Left ventricle myocardium inferior (tissue), 1 donor: ENCODE measurements around the gene POLDIP2. TPM values are rescaled to one million over a fixed set of nuclear protein-coding genes. Genes with fewer than 3 reads are reported as not detected.
A peak's percentile ranks its signal among the peaks of the same experiment; 100 is the strongest.

Source experiments
- DNase-seq: peaks from one replicate; pipeline ENCODE4 v3.0.0-alpha.2; 2020
- H3K27ac ChIP-seq: fragments of 200-600 bp; replicated peaks from 2 replicates; pipeline ENCODE4 v1.8.0; 2021
- H3K27me3 ChIP-seq: fragments of 200-600 bp; 2 replicates; pipeline ENCODE4 v1.8.0; 2021; ENCODE audit warnings: low read depth
- H3K36me3 ChIP-seq: fragments of 200-600 bp; 2 replicates; pipeline ENCODE4 v1.8.0; 2021
- H3K4me1 ChIP-seq: fragments of 200-600 bp; 2 replicates; pipeline ENCODE4 v1.8.0; 2021
- H3K4me3 ChIP-seq: fragments of 200-600 bp; 2 replicates; pipeline ENCODE4 v1.8.0; 2021; ENCODE audit warnings: mild to moderate bottlenecking, moderate library complexity
- H3K9me3 ChIP-seq: fragments of 200-600 bp; replicated peaks from 2 replicates; pipeline ENCODE4 v1.8.0; 2021
- intact Hi-C: fragments of 100-400 bp; cut with micrococcal nuclease; formaldehyde crosslinking; loops from one replicate; pipeline ENCODE4 v1.11.0; 2022
- total RNA-seq: library from RNA; stranded (reverse); fragmentation: NEBNext Ultra II Directional; extraction: Animal tissue kit (Norgen Biotek cat#: 25700); gene quantifications from one replicate; pipeline ENCODE4 v1.2.1, GENCODE V29; 2021
- TF ChIP-seq, protein P1 (sequence below): fragments of 200-600 bp; IDR thresholded peaks from 2 replicates; pipeline ENCODE4 v1.8.0; 2021; ENCODE audit warnings: antibody characterized with exemption, mild to moderate bottlenecking, borderline replicate concordance
- donor health status: DM: no; HTN: yes; CAD: no; lungs with severe emphysema.

POLDIP2 gene
- total RNA-seq, 1 donor from 2014 or later, result 154 TPM

DNA sequence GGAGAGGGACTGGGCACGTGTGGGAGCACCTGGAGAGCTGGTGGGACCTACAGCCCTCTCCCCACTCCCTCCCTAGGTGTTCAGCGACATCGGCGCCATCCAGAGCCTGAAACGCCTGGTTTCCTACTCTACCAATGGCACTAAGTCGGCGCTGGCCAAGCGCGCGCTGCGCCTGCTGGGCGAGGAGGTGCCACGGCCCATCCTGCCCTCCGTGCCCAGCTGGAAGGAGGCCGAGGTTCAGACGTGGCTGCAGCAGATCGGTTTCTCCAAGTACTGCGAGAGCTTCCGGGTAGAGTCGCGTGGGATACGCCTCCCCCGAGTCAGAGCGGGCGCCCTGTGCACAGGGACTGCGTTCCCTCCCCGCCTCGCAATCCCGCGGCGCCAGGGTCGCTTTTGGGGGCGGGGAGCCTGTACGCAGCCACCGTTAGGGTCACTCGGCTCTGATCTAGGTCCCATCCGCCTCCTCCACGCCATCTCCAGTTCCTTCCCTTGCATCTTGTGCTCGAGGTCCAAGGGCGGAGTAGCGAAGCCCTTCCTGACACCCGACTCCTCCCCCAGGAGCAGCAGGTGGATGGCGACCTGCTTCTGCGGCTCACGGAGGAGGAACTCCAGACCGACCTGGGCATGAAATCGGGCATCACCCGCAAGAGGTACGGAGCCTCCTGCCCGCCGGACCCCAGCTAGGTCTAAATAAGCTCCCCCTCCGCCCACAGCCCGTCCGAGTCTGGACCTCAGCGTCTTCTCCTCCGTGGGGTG, 27.1 kb upstream of the POLDIP2 start:
- H3K27ac ChIP-seq, result no peak overlapping the region
- intact Hi-C loops, result no loop called here
- peak; percentile 49 for DNase-seq
- no peaks in the 10 kb centered on the region for H3K27me3 ChIP-seq
- H3K9me3 ChIP-seq, result no peaks in the 10 kb centered on the region
- TF ChIP-seq, protein P1, sequence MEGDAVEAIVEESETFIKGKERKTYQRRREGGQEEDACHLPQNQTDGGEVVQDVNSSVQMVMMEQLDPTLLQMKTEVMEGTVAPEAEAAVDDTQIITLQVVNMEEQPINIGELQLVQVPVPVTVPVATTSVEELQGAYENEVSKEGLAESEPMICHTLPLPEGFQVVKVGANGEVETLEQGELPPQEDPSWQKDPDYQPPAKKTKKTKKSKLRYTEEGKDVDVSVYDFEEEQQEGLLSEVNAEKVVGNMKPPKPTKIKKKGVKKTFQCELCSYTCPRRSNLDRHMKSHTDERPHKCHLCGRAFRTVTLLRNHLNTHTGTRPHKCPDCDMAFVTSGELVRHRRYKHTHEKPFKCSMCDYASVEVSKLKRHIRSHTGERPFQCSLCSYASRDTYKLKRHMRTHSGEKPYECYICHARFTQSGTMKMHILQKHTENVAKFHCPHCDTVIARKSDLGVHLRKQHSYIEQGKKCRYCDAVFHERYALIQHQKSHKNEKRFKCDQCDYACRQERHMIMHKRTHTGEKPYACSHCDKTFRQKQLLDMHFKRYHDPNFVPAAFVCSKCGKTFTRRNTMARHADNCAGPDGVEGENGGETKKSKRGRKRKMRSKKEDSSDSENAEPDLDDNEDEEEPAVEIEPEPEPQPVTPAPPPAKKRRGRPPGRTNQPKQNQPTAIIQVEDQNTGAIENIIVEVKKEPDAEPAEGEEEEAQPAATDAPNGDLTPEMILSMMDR, result no peak
- H3K4me1 ChIP-seq, result peaks cover 26% of the 10 kb centered on the region
- peak overlapping the region; percentile 67 for H3K4me3 ChIP-seq
- peaks cover 22% of the 10 kb centered on the region for H3K36me3 ChIP-seq

DNA sequence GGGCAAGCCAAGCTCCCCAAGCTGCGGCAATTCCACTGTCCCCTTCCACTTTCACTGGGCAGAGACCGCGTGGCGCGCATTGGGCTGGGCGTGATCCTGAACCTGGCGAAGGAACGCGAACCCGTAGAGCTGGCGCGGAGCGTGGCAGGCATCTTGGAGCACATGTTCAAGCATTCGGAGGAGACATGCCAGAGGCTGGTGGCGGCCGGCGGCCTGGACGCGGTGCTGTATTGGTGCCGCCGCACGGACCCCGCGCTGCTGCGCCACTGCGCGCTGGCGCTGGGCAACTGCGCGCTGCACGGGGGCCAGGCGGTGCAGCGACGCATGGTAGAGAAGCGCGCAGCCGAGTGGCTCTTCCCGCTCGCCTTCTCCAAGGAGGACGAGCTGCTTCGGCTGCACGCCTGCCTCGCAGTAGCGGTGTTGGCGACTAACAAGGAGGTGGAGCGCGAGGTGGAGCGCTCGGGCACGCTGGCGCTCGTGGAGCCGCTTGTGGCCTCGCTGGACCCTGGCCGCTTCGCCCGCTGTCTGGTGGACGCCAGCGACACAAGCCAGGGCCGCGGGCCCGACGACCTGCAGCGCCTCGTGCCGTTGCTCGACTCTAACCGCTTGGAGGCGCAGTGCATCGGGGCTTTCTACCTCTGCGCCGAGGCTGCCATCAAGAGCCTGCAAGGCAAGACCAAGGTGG, 24.0 kb upstream of the POLDIP2 start:
- no peaks in the 10 kb centered on the region for H3K27me3 ChIP-seq
- DNase-seq, result no peak
- intact Hi-C loops, result no loop called here
- H3K36me3 ChIP-seq, result no peaks in the 10 kb centered on the region
- no peaks in the 10 kb centered on the region for H3K9me3 ChIP-seq
- TF ChIP-seq, protein P1, result peak; percentile 16
- peak overlapping the region; percentile 52 for H3K4me3 ChIP-seq
- no peak overlapping the region for H3K27ac ChIP-seq
- peaks cover 26% of the 10 kb centered on the region for H3K4me1 ChIP-seq

DNA sequence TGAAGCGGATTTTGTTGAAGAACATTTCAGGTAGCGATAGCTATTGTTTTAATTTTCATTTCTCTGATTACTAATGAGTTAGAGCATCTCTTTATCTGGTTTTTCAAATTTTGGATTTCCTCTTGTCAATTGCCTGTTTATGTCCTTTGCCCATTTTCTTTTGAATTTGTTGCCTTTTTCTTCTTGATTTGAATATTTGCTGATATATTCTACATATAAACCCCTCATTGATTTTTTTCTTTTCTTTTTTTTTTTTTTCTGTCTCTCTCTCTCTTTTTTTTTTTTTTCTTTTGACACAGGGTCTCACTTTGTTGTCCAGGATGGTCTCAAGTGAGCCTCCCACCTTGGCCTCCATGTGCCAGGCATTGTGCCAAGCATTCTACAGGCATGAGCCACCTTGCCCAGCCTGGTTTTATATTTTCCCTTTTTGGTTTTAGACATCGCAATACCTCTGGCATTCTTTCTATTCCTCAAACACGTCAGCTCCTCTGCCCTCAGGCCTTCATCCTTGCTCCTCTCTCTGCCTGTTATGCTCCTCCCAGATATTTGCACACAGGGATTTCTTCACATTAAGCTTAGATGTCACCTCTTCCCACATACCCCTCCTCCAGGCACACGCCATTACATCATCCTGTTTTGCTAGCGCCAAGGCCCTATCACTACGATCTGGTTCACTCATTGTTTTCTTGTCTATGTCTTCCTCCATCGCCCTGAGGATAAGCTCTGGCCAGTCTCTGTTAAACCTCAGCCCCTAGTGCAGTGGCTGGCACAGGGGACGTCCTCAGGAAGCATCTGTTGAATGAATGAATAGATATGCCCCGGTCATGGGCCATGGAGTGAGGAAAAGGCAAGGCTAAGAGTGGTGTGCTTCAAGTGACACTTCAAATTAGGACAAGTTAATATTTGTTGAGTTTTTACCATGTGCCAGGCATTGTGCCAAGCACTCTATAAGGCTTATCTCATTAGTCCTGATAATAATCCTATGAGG, 22.8 kb upstream of the POLDIP2 start:
- Histone ChIP-seq H3K36me3 (no peaks in the 10 kb centered on the region), H3K27me3 (no peaks in the 10 kb centered on the region), H3K4me1 (peaks cover 20% of the 10 kb centered on the region), H3K9me3 (no peaks in the 10 kb centered on the region), H3K4me3 (no peak overlapping the region), H3K27ac (no peak overlapping the region)
- intact Hi-C loops, result no loop called here
- TF ChIP-seq, protein P1, result no peak
- no peak for DNase-seq

DNA sequence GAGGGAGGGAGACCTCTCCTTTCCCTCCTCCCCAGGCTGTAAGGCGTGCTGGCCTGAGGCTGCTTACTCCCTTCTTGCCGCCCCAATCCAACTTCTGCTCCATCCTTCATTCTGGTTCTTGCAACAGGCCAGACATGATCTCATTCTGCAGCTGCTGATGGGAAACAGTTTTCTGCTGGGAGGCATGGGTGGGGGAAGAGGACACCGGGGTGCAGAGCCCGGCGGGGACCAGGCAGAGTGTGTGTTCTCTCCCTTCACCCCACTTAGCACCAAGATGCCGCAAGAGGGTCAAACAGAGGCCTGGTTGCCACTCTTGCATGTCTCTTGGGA, 15.6 kb upstream of the POLDIP2 start:
- DNase-seq, result no peak
- peak overlapping the region; percentile 76 for H3K4me3 ChIP-seq
- intact Hi-C loops, result no loop called here

More for the DNA sequence above, 15.6 kb upstream of the POLDIP2 start:
- Histone ChIP-seq H3K27ac (no peak overlapping the region), H3K27me3 (no peaks in the 10 kb centered on the region), H3K4me1 (peaks cover 37% of the 10 kb centered on the region), H3K36me3 (no peaks in the 10 kb centered on the region), H3K9me3 (no peaks in the 10 kb centered on the region)
- TF ChIP-seq, protein P1, result no peak
